AG04450 (cell line): ENCODE results near the gene FKTN. TPM values are rescaled to one million over a fixed set of nuclear protein-coding genes. Genes with fewer than 3 reads are reported as not detected.

Source experiments
- CTCF ChIA-PET: fragments of 300-600, 350-600 bp; formaldehyde crosslinking; extraction: SDS; loops from one replicate; lab custom pipeline; 2022; ENCODE audit warnings: antibody characterized with exemption, inconsistent platforms; lab: Charles Lee
- POLR2A ChIA-PET: fragments of 350-600 bp; formaldehyde crosslinking; extraction: SDS; loops from one replicate; lab custom pipeline; 2021; ENCODE audit warnings: antibody characterized with exemption, inconsistent platforms; lab: Yijun Ruan, JAX
- DNase-seq: peaks from one replicate; pipeline ENCODE4 v3.0.0-alpha.2; 2011; ENCODE audit warnings: low read depth, low spot score
- H3K27ac ChIP-seq: one replicate; pipeline ENCODE4 v1.5.1; 2012; ENCODE audit warnings: low read depth, low read length, control low read depth
- H3K27me3 ChIP-seq: one replicate; pipeline ENCODE4 v1.6.0; 2012; ENCODE audit warnings: low read length; ENCODE audit not compliant: control insufficient read depth, insufficient read depth
- H3K4me3 ChIP-seq: 2 replicates; pipeline ENCODE4 v1.5.1; 2011; ENCODE audit warnings: mild to moderate bottlenecking, low read depth, low read length, control low read depth
- H3K9me3 ChIP-seq: 2 replicates; pipeline ENCODE4 v1.5.1; 2012; ENCODE audit warnings: low read length; ENCODE audit not compliant: control insufficient read depth, insufficient read depth
- CTCF ChIP-seq: IDR thresholded peaks from 2 replicates; pipeline ENCODE4 v1.5.1; 2011; ENCODE audit warnings: low read depth, low read length, control low read depth, inconsistent platforms
- polyA plus RNA-seq: library from polyadenylated mRNA; depleted of rRNA; stranded (reverse); fragments of >200 nt; gene quantifications from 2 replicates; pipeline ENCODE4 v1.2.3, GENCODE V29; 2011

The FKTN gene
- polyA plus RNA-seq, 1 experiment, result 24.0 TPM

DNA sequence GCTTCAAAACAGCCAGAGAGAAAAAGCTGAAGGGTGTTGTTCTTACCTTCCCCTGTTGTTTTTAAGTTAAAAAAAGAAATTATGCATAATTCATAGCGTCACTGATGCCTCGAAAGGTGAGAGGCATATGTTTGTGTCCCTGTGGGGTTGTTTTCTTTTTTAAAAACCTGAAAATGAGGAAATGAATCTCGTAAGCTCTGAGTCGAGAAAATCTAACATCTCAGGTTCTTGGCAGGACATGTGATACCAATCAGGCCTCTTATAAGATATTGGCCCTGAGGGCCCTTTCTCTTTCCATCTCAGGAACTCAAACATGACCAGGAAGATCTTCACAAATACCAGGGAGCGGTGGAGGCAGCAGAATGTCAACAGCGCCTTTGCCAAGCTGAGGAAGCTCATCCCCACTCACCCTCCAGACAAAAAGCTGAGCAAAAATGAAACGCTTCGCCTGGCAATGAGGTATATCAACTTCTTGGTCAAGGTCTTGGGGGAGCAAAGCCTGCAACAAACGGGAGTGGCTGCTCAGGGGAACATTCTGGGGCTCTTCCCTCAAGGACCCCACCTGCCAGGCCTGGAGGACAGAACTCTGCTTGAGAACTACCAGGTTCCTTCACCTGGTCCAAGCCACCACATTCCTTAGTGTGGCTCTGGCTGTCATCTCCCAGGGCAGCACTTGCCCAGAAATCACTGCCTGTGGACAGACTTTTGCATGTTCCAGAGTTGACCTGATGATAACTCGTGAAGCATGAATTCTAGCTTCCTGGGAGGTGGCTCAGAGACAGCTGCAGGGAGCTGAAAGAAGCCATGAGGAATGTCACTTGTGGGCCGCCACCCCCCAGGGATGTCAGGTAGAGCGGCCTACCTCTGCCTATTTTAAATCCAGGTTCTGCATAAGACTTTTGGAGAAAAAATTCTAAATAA lies 104.5 kb downstream of the FKTN start, which contains the start of gene TAL2:
TSS of gene TAL2 (plus strand) at position 274 of the 921 bp plus-strand sequence. CDS start at position 314, 40 bp downstream.
- Histone ChIP-seq H3K27me3 (peaks cover 9% of the 10 kb centered on the region), H3K9me3 (no peaks in the 10 kb centered on the region), H3K27ac (no peak within 1 kb of the TSS), H3K4me3 (no peak within 1 kb of the TSS)
- no peak for TF ChIP-seq CTCF
- ChIA-PET CTCF (no interaction called here), POLR2A (no interaction called here)
- DNase-seq, result no peak

DNA sequence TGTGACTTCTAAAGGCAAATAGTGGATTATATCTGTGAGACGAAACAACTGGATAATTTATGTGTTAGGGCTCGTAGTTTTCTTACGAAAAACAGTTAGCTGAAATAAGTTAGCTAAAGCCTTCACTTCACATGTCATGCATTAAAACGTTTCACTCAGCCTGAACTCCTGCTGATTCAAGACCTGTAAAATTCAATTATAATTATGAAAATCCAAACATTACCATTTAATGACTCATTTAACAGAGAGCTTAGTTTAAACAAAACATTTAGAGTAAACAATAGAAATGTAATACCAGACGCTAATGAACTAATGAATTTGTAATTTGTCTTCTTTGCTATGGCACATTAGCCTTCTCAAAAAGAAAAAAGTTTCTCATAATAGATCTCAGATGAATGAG lies 106.0 kb downstream of the FKTN start:
- Histone ChIP-seq H3K9me3 (no peaks in the 10 kb centered on the region), H3K27me3 (peaks cover 7% of the 10 kb centered on the region), H3K4me3 (no peak overlapping the region), H3K27ac (no peak overlapping the region)
- ChIA-PET POLR2A (no interaction called here), CTCF (interaction anchor here (1.2 kb wide), 1 partner anchor 30 kb away, joined by 4 read pairs; no protein-coding TSS in a partner anchor)
- no peak for TF ChIP-seq CTCF
- no peak for DNase-seq

GRCh38 chr9:105667867-105668266 lies 109.9 kb downstream of the FKTN start:
- CTCF ChIA-PET, result no interaction called here
- no peak for TF ChIP-seq CTCF
- POLR2A ChIA-PET, result no interaction called here
- no peak overlapping the region for H3K4me3 ChIP-seq
- peaks cover 12% of the 10 kb centered on the region for H3K27me3 ChIP-seq
- H3K9me3 ChIP-seq, result no peaks in the 10 kb centered on the region
- H3K27ac ChIP-seq, result no peak overlapping the region
- DNase-seq, result no peak

DNA sequence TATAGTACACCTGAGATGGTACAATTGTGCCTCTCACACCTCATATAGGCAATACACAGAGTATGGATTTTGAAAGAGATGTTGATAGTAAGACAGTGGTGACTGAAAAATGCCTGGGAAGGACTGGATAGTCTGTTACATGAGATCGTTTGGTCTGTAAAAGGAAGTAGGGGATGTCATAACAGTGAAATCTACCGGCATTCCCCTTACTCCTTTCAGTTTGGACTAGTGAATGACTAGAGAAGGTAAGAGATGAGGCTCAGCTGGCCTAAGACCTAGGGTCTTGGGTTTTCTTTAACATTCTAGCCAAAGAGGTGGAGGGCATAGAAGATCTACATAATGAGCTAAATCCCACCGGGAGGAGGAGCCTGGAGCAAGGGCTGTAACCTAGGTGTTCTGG lies 112.4 kb downstream of the FKTN start:
- H3K4me3 ChIP-seq, result no peak overlapping the region
- TF ChIP-seq CTCF, result no peak
- no peak for DNase-seq
- CTCF ChIA-PET, result no interaction called here
- H3K9me3 ChIP-seq, result no peaks in the 10 kb centered on the region
- peaks cover 16% of the 10 kb centered on the region for H3K27me3 ChIP-seq
- POLR2A ChIA-PET, result no interaction called here
- H3K27ac ChIP-seq, result no peak overlapping the region

- CTCF ChIA-PET, result no interaction called here
- Histone ChIP-seq H3K27ac (no peak overlapping the region), H3K4me3 (no peak overlapping the region), H3K27me3 (peaks cover 16% of the 10 kb centered on the region), H3K9me3 (no peaks in the 10 kb centered on the region)
- DNase-seq, result no peak
- TF ChIP-seq CTCF, result no peak
- POLR2A ChIA-PET, result no interaction called here
These were observed 112.8 kb downstream of the FKTN start for GRCh38 chr9:105670775-105671174.
